K562 (cell line): ENCODE data around the gene ABCA3. TPM values are rescaled to one million over a fixed set of nuclear protein-coding genes. Genes with fewer than 3 reads are reported as not detected.

Experiments used
- ATAC-seq: fragments of 200-7000 bp; cut with Tn5 transposase; 3 replicates; pipeline ENCODE4 v1.9.1; 2020; ENCODE audit warnings: moderate library complexity
- BruUV-seq: library from RNA; stranded (reverse); fragments of 400-500 nt; replicated peaks from 2 replicates; lab custom pipeline; 2021; lab: Mats Ljungman, UMichigan
- CTCF ChIA-PET: fragments of 300-600 bp; formaldehyde crosslinking; extraction: SDS; loops from one replicate; lab custom pipeline; 2021; ENCODE audit warnings: low intra/inter-chr PET ratio; lab: Yijun Ruan, JAX
- POLR2A ChIA-PET: fragments of 300-600, 350-650 bp; sonication (Branson Sonifier 250); formaldehyde crosslinking; extraction: SDS; loops from one replicate; lab custom pipeline; 2021; ENCODE audit warnings: antibody characterized with exemption, inconsistent platforms; lab: Yijun Ruan, JAX
- DNase-seq, 4 experiments: peaks; one replicate each; pipeline versions ENCODE4 v3.0.0 to v3.0.0-alpha.2; 2011 to 2018; ENCODE audit warnings: low spot score in 3 of 4, mixed read lengths in 3 of 4; ENCODE audit errors: extremely low read depth in 1 of 4
- FAIRE-seq: peaks from 2 replicates; lab custom pipeline; 2011; peaks lifted over from hg19 to GRCh38; lab: Jason Lieb, UNC
- H2AFZ ChIP-seq: 2 replicates; pipeline ENCODE4 v1.6.0; 2011; ENCODE audit warnings: low read depth, low read length, control low read depth, inconsistent platforms
- H3K27ac ChIP-seq: fragments of 200-600 bp; 3 replicates; pipeline ENCODE4 v1.8.0; 2011; ENCODE audit warnings: low read depth, mild to moderate bottlenecking, control low read depth, inconsistent platforms, low read length, moderate library complexity, mixed read lengths; ENCODE audit errors: extremely low read depth
- H3K27me3 ChIP-seq, 2 experiments: fragments of 300-600 bp in 1 of 2; 2 replicates in 1 of 2; 3 replicates in 1 of 2; pipeline versions ENCODE4 v1.6.0 to v1.8.0; 2011; ENCODE audit warnings: inconsistent platforms in 2 of 2, low read length in 2 of 2, mild to moderate bottlenecking in 1 of 2, mixed read lengths in 1 of 2, moderate library complexity in 1 of 2; ENCODE audit not compliant: control insufficient read depth in 2 of 2, insufficient read depth in 2 of 2
- H3K36me3 ChIP-seq: fragments of 300-600 bp; 3 replicates; pipeline ENCODE4 v1.8.0; 2011; ENCODE audit warnings: mild to moderate bottlenecking, low read length, inconsistent platforms; ENCODE audit not compliant: control insufficient read depth, insufficient read depth
- H3K4me1 ChIP-seq, 2 experiments: fragments of 200-600 bp in 1 of 2; replicated peaks in 1 of 2; 2 replicates in 1 of 2; 3 replicates in 1 of 2; pipeline versions ENCODE4 v1.5.1 to v1.8.0; 2011; ENCODE audit warnings: inconsistent platforms in 2 of 2, low read length in 2 of 2, mild to moderate bottlenecking in 1 of 2, mixed read lengths in 1 of 2, moderate library complexity in 1 of 2; ENCODE audit not compliant: control insufficient read depth in 2 of 2, insufficient read depth in 2 of 2
- H3K4me2 ChIP-seq: 2 replicates; pipeline ENCODE4 v1.6.1; 2011; ENCODE audit warnings: low read length, control low read depth, inconsistent platforms, mixed read lengths; ENCODE audit not compliant: insufficient read depth
- H3K4me3 ChIP-seq: fragments of 200-600 bp; sonication (generic), shearing (Covaris generic); 2 replicates; pipeline ENCODE4 v1.5.1; 2016; ENCODE audit warnings: control low read depth, inconsistent platforms
- H3K79me2 ChIP-seq: fragments of 200-600 bp; 3 replicates; pipeline ENCODE4 v1.8.0; 2011; ENCODE audit warnings: low read length, inconsistent platforms; ENCODE audit not compliant: control insufficient read depth, insufficient read depth
- H3K9ac ChIP-seq, 2 experiments: 2 replicates each; pipeline versions ENCODE4 v1.6.0 to v1.6.1; 2011; ENCODE audit warnings: low read depth in 2 of 2, low read length in 2 of 2, control low read depth in 1 of 2, inconsistent platforms in 1 of 2, mild to moderate bottlenecking in 1 of 2, mixed read lengths in 1 of 2; ENCODE audit not compliant: insufficient read depth in 1 of 2
- H3K9me1 ChIP-seq: one replicate; pipeline ENCODE4 v1.6.0; 2011; ENCODE audit warnings: inconsistent platforms, mild to moderate bottlenecking, low read length, moderate library complexity; ENCODE audit not compliant: control insufficient read depth, insufficient read depth
- H3K9me3 ChIP-seq: replicated peaks from 2 replicates; pipeline ENCODE4 v1.5.1; 2011; ENCODE audit warnings: low read depth, low read length, inconsistent platforms; ENCODE audit not compliant: control insufficient read depth, insufficient read depth
- H4K20me1 ChIP-seq: replicated peaks from 2 replicates; pipeline ENCODE4 v1.6.1; 2011; ENCODE audit warnings: low read length, inconsistent platforms, mixed read lengths; ENCODE audit not compliant: control insufficient read depth, insufficient read depth
- E2F3 ChIP-seq: fragments of 250-450 bp; sonication (Bioruptor Pico); IDR thresholded peaks from 2 replicates; pipeline ENCODE4 v1.4.0; 2020; ENCODE audit warnings: mild to moderate bottlenecking
- FOSL1 ChIP-seq: fragments of 200-800 bp; sonication (Bioruptor generic); conservative IDR thresholded peaks from 2 replicates; pipeline ENCODE4 v1.6.1; 2016; ENCODE audit warnings: missing genetic modification characterization, missing compliant biosample characterization
- MTA2 ChIP-seq: fragments of 450-650 bp; IDR thresholded peaks from 2 replicates; pipeline ENCODE4 v1.6.1; 2016; ENCODE audit warnings: low read depth
- MYNN ChIP-seq, 2 experiments: sonication (generic); formaldehyde crosslinking in 1 of 2; IDR thresholded peaks; 2 replicates each; pipeline versions ENCODE4 v1.5.0 to v1.6.1; 2016 to 2020; ENCODE audit warnings: antibody characterized with exemption in 1 of 2, missing genetic modification reagents in 1 of 2
- NFE2 ChIP-seq: IDR thresholded peaks from 2 replicates; pipeline ENCODE4 v1.6.1; 2014; ENCODE audit warnings: antibody characterized with exemption, low read depth
- NFYB ChIP-seq: IDR thresholded peaks from 2 replicates; pipeline ENCODE4 v1.6.1; 2011; ENCODE audit warnings: mild to moderate bottlenecking, moderate library complexity; ENCODE audit not compliant: insufficient read length; ENCODE audit errors: extremely low read depth
- POLR2AphosphoS2 ChIP-seq: IDR thresholded peaks from 2 replicates; pipeline ENCODE4 v1.6.1; 2012; ENCODE audit warnings: low read length, improper control_type of control experiment
- RBM22 ChIP-seq: fragments of 200-400 bp; formaldehyde crosslinking; IDR thresholded peaks from 2 replicates; pipeline ENCODE4 v1.6.1; 2018; ENCODE audit warnings: low read length, low read depth; ENCODE audit not compliant: poor library complexity, severe bottlenecking
- ZNF184 ChIP-seq: sonication (generic); formaldehyde crosslinking; IDR thresholded peaks from 2 replicates; pipeline ENCODE4 v1.5.0; 2020; ENCODE audit warnings: missing genetic modification reagents
- ZNF232 ChIP-seq: sonication (generic); formaldehyde crosslinking; IDR thresholded peaks from 2 replicates; pipeline ENCODE4 v1.8.0; 2022; ENCODE audit warnings: mild to moderate bottlenecking, missing genetic modification reagents
- WGBS: fragments of 100-300 bp; shearing (Covaris generic); methylation state at CpG from one replicate; pipeline ENCODE4 v1.1.6; 2016; ENCODE audit warnings: low coverage, mixed read lengths; ENCODE audit not compliant: insufficient coverage; ENCODE audit errors: missing lambda C conversion rate; 5-methylcytosine and 5-hydroxymethylcytosine counted together
- in situ Hi-C: fragments of 300-500 bp; cut with MboI; formaldehyde crosslinking; loops from 4 replicates; pipeline ENCODE4 v1.15.0; 2018; ENCODE audit warnings: inconsistent platforms, mixed read lengths
- intact Hi-C: fragments of 100-400 bp; cut with micrococcal nuclease; formaldehyde crosslinking; loops from 2 replicates; pipeline ENCODE4 v1.14.2; 2022
- polyA plus RNA-seq, 8 experiments: library from polyadenylated mRNA; depleted of rRNA in 4 of 8; stranded (reverse) in 5 of 8; unstranded in 3 of 8; fragments of >200 nt; fragmentation: Nextera tagmentation in 2 of 8; fragmentation: Illumina TruSeq in 1 of 8; extraction: Ambion mirVana in 2 of 8; extraction: Trizol in 1 of 8; gene quantifications; 2 replicates each; pipeline versions ENCODE4 v1.2.1 to v1.2.3, GENCODE V29; 2011 to 2014; ENCODE audit warnings: inconsistent platforms in 1 of 8, missing spikeins in 1 of 8
- total RNA-seq, 7 experiments: library from RNA; depleted of rRNA in 6 of 7; stranded (reverse); fragments of >200 nt in 6 of 7; fragmentation: Illumina TruSeq in 2 of 7; extraction: Trizol in 2 of 7; gene quantifications; 2 replicates each; pipeline versions ENCODE4 v1.2.1 to v1.2.3, GENCODE V29; 2011 to 2021; ENCODE audit warnings: low replicate concordance in 1 of 7
- TF ChIP-seq, protein P1 (sequence below): sonication (generic); formaldehyde crosslinking; IDR thresholded peaks from 2 replicates; pipeline ENCODE4 v1.8.0; 2022; ENCODE audit warnings: mild to moderate bottlenecking, low read depth, missing genetic modification reagents
- TF ChIP-seq, protein P2 (sequence below): fragments of 250-450 bp; sonication (Bioruptor Pico); IDR thresholded peaks from 2 replicates; pipeline ENCODE4 v1.5.0; 2021; ENCODE audit warnings: mild to moderate bottlenecking, moderate library complexity
- TF ChIP-seq, protein P3 (sequence below): IDR thresholded peaks from 2 replicates; pipeline ENCODE4 v1.6.1; 2014; ENCODE audit warnings: antibody characterized with exemption

The ABCA3 gene
- total and polyA plus RNA-seq, 9 of the 15 experiments (the other 6 are each of a cell fraction or from before 2014, with no cell fraction given) = 0.66 to 23.7 (median 6.9) TPM

DNA sequence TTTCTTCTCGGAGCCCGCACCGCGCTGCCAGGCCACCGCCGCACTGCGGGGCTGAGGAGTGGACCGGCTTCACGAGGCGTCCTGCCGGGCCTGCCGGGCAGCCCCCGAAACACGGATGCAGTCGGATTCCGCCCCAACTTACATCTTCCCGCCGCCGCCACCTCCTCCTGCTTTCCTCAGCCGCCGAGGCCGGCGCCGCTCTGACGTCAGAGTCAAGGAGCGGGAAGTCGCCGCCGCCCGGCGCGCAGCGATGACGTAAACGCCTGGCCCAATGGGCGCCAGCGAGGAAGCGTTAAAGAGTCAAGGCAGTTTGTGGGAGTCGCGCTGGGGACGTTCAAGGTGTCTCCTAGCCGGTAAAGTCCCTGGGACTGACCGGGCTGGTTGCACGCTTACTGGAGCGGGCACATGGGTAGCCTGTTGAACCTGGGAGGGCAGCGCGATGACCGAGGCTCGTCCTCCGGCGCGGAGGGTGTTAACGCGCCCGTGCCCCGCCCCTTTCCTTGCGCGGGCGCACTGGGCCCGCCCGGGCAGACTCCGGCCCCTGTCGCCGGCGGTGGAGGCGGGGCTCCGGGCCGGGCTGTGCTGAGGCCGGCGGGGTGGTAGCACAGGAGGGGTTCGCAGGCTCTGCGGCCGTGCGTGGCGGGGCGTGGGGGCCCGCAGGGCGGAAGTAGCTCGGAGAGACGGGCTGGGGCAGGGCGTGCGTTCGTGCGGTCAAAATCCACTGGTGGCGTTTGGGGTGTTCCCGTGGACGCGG, 72.4 kb downstream of the ABCA3 start, which contains the start of gene RNPS1:
Gene RNPS1 (minus strand): TSS at position 214 of the 754 bp plus-strand sequence. CDS start 3,483 bp downstream, outside the sequence.
- Histone ChIP-seq H3K4me2 (peak within 1 kb of the TSS; percentile 92), H3K27ac (peak within 1 kb of the TSS; percentile 98), H3K27me3 (no peaks in the 10 kb centered on the region), H3K9me1 (peaks cover 5% of the 10 kb centered on the region), H4K20me1 (peaks cover 24% of the 10 kb centered on the region), H3K36me3 (peaks cover 37% of the 10 kb centered on the region), H3K4me1 (peaks cover 13 to 59% of the 10 kb centered on the region in 2 experiments; a peak in 4 of 5 replicates), H3K9ac (peak within 1 kb of the TSS; percentile 88 to 100), H3K4me3 (peak within 1 kb of the TSS; percentile 79), H2AFZ (peak within 1 kb of the TSS; percentile 99), H3K9me3 (no peaks in the 10 kb centered on the region), H3K79me2 (peaks cover 73% of the 10 kb centered on the region)
- CTCF ChIA-PET = interaction anchor here (0.5 kb wide), 1 partner anchor 114 kb away, joined by 4 read pairs; no protein-coding TSS in a partner anchor
- 2% methylated on average over 51 of the region's 88 CpGs for WGBS
- no TSS peak for BruUV-seq
- intact Hi-C loops = loop anchor here (1.0 to 5.0 kb wide), 2 partner anchors 17 to 246 kb away; partner anchors contain the start of gene ECI1
- POLR2A ChIA-PET = interaction anchor here (0.6 to 2.1 kb wide), 8 partner anchors 10 to 635 kb away, joined by 3 to 14 read pairs (median 4); partner anchors contain the start of genes ECI1, TRAF7 and ZG16B
- DNase-seq (peak; percentile 96 to 99 (median 98)), ATAC-seq (peak; percentile 96), FAIRE-seq (peak; percentile 86)
- in situ Hi-C loops = no loop called here
- no peak for TF ChIP-seq MYNN (IDR thresholded peaks at IDR 0.05)
- TF ChIP-seq MYNN (CRISPR knock-in tag; IDR thresholded peaks at IDR 0.05) = no peak
- no peak for TF ChIP-seq NFE2
- no peak for TF ChIP-seq MTA2
- no peak for TF ChIP-seq NFYB
- peak; percentile 100 for TF ChIP-seq E2F3 (CRISPR knock-in tag)
- TF ChIP-seq, protein P1, sequence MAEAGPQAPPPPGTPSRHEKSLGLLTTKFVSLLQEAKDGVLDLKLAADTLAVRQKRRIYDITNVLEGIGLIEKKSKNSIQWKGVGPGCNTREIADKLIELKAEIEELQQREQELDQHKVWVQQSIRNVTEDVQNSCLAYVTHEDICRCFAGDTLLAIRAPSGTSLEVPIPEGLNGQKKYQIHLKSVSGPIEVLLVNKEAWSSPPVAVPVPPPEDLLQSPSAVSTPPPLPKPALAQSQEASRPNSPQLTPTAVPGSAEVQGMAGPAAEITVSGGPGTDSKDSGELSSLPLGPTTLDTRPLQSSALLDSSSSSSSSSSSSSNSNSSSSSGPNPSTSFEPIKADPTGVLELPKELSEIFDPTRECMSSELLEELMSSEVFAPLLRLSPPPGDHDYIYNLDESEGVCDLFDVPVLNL (CRISPR knock-in tag) = peak; percentile 94
- TF ChIP-seq, protein P2, sequence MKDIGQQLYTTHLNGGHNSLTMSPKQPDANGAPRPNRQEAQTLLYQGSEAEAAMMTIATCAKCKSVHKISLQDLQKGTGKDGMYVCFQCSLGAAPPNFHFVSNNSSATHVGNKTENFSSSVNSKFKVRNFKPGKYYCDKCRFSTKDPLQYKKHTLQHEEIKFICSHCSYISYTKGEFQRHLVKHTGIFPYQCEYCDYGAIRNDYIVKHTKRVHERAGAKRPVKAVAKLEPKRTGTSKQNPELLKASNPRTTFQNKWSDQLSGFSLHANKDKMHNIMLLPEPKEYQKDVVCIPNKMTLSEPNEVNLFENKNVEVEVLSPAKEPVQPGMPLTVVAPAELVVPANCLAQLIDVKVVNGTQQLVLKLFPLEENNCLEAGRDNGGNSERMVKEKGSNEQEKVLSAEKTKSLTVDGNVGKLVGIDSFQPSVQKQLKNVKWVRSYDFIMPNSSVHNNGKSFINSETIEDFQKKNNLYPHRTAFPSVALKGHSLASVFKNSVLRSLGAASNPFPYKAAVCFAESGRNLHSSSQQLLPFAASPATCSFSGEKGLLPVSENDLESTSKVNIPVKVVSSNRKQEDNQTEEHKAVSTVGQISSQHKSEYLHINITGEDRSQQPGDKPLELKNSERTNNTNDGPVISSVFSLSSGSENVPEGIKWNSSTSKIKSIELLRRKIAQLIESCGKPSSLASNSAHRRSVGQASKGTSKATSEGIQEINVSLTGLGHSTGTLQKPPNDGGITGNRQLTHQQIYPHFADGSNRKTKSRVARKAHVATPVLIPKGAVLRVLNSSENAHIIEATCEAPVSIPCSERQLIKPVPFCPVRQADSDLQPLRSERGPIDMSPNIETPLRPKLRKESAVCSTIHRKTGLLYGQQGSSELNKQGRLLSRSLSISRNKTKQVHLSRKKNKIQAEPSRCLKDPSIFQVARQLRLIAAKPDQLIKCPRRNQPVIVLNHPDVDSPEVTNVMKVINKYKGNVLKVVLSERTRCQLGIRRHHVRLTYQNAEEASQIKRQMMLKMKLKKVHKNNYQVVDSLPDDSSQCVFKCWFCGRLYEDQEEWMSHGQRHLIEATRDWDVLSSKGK (CRISPR knock-in tag) = no peak
- TF ChIP-seq, protein P3, sequence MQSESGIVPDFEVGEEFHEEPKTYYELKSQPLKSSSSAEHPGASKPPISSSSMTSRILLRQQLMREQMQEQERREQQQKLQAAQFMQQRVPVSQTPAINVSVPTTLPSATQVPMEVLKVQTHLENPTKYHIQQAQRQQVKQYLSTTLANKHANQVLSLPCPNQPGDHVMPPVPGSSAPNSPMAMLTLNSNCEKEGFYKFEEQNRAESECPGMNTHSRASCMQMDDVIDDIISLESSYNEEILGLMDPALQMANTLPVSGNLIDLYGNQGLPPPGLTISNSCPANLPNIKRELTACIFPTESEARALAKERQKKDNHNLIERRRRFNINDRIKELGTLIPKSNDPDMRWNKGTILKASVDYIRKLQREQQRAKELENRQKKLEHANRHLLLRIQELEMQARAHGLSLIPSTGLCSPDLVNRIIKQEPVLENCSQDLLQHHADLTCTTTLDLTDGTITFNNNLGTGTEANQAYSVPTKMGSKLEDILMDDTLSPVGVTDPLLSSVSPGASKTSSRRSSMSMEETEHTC = no peak
- TF ChIP-seq ZNF232 (CRISPR knock-in tag) = peak; percentile 44; the same call in 1 of the 2 replicates
- TF ChIP-seq ZNF184 (CRISPR knock-in tag) = no peak
- peak; percentile 42; the same call in 1 of the 2 replicates for TF ChIP-seq FOSL1 (tag)
- TF ChIP-seq RBM22 = peak; percentile 71
- TF ChIP-seq POLR2AphosphoS2 = peak; percentile 72; the same call in 1 of the 2 replicates
